GM12878 (cell line): Measurements from ENCODE around the gene SYT3.

ENCODE experiments used
- EZH2 ChIP-seq: IDR thresholded peaks from 2 replicates; pipeline ENCODE4 v1.6.1; 2012; ENCODE audit warnings: low read depth, mild to moderate bottlenecking, control low read depth, inconsistent platforms, low read length, borderline replicate concordance; ENCODE audit not compliant: control insufficient read depth
- SMARCA5 ChIP-seq: fragments of 450-650 bp; IDR thresholded peaks from 2 replicates; pipeline ENCODE4 v1.6.1; 2017; ENCODE audit warnings: mild to moderate bottlenecking
- ZNF274 ChIP-seq: IDR thresholded peaks from one replicate; pipeline ENCODE4 v1.8.0; 2011; ENCODE audit not compliant: insufficient read length, insufficient read depth

DNA sequence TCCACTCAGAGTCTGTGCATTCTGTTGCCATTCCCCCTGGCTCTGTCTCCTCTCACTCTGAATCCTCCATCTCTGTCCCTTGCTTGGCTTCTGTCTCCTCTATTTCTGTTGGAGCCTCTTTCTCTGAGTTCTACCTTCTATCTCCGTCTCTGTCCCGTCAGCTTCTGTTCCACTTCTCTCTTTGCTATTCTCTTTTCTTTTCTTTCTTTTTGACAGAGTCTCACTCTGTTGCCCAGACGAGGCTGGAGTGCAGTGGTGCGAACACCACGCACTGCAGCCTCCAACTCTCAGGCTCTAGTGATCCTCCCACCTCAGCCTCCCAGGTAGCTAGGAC is 37.6 kb downstream of the SYT3 start:
- TF ChIP-seq SMARCA5 (no peak), EZH2 (no peak), ZNF274 (no peak)
